HG02840 (cell line): ENCODE data around the gene ZNF622.
"Not testable (repeated sequence)": the region's sequence is repeated elsewhere in the genome, so short reads cannot be mapped to it uniquely, and the experiment has no call there.

Source experiments
- ATAC-seq: cut with Tn5 transposase; IDR thresholded peaks from one replicate; pipeline ENCODE4 v1.9.1; 2021; ENCODE audit warnings: mild to moderate bottlenecking, moderate library complexity, moderate number of reproducible peaks; ENCODE audit not compliant: unreplicated experiment, low FRiP score

ZNF622 gene

GRCh38 chr5:16480821-16481538, 15.4 kb upstream of the ZNF622 start:
- ATAC-seq, result no peak

DNA sequence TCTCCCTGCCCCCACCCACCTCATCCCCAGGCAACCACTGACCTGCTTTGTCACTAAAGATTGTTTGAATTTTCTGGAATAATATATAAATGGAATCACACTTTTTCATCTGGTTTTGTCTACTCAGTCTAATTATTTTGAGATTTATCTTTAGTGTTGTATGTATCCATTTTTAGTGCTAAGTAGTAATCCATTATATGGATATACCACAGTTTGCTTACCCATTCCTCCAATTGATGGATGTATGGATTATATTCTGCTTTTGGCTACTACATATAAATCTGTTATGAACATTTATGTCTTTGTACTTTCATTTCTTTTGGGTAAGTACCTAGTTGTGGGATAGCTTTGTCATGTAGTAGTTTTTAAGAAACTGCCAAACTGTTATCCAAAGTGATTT, 14.5 kb upstream of the ZNF622 start:
- no peak for ATAC-seq

DNA sequence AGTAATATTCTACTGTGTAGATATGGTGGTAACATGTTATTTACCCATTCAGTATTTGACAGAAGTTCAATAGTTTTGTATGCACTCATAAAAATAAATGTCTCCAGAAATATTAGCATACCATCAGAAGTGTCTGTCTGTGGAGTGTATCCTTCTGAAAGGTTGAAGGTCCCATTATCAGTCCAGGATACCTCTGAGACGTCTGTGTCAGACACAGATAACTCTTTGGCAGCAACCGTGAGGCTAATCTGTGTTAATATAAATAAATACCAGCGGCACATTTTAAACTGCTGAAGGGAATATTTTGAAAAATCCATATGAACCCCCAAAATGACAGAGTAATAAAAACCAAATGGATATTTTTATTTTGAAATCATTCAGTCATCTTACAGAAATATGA, 11.9 kb upstream of the ZNF622 start:
- no peak for ATAC-seq

- not testable (repeated sequence) for ATAC-seq
These were observed 10.8 kb upstream of the ZNF622 start for GRCh38 chr5:16476417-16476816.

DNA sequence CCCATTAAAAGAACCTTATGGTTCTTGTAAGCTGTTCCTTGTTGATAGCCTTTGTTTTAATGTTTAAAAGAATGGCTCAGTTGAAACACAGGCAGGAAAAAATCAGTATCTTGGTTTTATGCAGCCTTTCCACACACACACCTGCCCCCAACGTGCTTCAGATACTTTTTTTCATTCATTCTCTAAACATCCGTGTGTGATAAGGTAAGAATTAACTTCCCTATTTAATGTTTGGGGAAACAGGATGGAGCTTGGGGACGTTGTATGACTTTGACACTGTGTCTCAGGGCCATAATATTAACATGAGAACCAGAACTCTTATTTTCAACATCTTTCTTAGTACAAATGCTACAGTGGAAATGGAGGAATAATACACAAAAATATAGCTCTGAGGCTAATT, 5.8 kb upstream of the ZNF622 start:
- no peak for ATAC-seq

GRCh38 chr5:16467363-16468219, 2.0 kb upstream of the ZNF622 start:
- ATAC-seq, result peak; percentile 79

- no peak for ATAC-seq
These were observed 696 bp downstream of the ZNF622 start for GRCh38 chr5:16464664-16465543.

DNA sequence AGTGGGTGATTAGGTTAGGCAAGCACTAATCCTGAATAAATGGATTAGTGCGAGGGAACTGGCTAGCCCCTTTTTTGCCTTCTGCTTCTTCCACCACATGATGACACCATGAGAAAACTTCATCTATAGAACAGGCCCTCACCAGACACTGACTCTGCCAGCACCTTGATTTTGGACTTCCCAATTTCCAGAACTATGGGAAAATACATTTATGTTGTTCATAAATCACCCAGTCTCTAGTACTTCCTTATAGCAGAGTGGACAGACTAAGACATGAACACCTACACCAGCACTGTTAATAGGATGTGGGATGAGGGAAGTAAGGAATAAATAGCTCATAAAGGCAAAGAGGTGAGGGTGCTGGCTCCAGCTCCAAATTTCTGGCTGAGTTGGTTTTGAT, 1.4 kb downstream of the ZNF622 start:
- no peak for ATAC-seq

GRCh38 chr5:16461782-16462181, 3.8 kb downstream of the ZNF622 start:
- no peak for ATAC-seq

GRCh38 chr5:16461026-16461425, 4.6 kb downstream of the ZNF622 start:
- no peak for ATAC-seq

DNA sequence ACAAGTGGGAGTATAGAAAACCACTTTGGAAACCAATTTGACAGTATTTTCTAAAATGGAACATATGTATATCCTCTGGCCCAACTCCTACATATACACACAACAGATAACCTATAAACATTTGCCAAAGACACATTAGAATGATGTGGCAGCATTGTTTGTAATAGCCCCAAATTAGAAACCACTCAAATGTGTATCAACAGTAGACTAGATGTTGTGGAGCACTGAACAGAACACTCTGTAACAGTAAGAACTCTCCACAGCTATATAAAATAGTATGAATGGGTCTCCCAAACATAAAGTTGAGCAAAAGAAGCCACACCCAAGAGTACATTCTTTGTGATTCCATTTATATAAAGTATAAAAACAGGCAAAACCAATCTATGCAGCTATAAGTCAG, 6.1 kb downstream of the ZNF622 start:
- no peak for ATAC-seq

DNA sequence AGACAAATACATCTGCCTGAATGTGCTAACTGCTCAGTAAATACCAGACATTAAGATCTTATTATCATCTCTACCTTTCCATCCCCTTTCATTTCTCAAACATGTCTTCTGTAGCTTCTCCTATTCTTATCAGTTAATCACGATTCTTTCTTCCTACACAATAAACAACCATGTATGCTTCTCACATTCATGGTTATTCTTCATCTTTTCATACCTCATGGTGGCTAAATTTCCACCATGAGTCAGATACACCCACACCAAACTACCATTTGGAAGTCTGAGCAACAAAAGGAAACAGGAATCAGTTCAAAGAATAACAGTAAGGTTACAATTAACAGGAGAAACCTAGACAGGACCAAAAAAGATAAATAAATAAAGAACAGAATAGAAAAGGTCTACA, 7.7 kb downstream of the ZNF622 start:
- no peak for ATAC-seq

DNA sequence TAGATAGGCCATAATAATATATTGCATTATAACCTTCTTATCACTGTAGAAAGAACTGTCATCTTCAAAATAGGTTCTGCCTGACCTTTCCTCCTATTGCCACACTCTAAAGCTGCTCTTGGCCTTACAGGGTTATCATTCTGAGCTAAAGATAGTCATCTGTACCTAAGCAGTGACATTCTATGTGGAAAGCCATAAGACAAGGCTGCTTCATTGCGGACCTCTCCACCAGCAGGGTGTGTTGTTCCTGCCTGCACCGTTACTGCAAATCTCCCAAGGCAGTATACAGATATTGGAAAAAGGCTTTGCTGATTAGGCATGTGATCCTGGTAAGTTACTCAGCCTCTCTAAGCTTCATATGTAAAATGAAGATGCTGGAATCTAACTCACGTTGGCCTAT, 8.1 kb downstream of the ZNF622 start:
- ATAC-seq, result no peak

DNA sequence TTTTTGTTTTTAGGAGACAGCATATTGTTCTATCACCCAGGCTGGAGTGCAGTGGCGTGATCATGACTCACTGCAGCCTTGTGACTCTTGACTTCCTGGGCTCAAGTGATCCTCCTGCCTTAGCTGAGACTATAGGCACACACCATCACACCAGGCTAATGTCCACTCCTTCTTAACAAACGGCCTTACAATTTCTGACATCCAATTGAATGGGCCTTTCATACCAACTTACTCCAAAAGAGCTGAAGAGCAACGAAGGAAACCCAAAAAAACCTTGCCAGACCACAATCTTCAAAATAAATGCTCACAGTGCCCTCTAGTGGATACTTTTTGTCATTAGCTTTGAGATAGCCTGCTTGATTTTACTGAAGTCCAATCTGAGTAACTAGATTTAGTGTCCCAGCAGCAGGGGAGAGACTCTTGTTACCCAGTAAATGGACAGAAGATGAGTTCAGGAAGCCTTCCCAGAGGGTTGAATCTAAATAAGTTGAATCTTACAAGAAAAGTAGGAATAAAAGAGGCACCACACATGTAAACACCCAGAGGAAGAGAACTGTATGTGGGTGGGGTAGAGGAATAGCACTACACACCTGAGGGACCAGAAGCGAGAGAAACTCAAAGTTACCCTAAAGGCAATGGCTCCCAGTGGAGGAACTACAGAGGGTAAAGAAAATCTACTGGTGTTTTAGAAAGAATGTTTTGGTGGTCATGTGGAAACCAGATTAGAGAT, 9.3 kb downstream of the ZNF622 start:
- peak; percentile 58 for ATAC-seq

- ATAC-seq, result no peak
These were observed 9.9 kb downstream of the ZNF622 start for GRCh38 chr5:16455668-16456067.

GRCh38 chr5:16454686-16455085, 10.9 kb downstream of the ZNF622 start:
- no peak for ATAC-seq

GRCh38 chr5:16453609-16454008, 12.0 kb downstream of the ZNF622 start:
- ATAC-seq, result no peak

GRCh38 chr5:16450163-16450562, 15.4 kb downstream of the ZNF622 start:
- no peak for ATAC-seq

DNA sequence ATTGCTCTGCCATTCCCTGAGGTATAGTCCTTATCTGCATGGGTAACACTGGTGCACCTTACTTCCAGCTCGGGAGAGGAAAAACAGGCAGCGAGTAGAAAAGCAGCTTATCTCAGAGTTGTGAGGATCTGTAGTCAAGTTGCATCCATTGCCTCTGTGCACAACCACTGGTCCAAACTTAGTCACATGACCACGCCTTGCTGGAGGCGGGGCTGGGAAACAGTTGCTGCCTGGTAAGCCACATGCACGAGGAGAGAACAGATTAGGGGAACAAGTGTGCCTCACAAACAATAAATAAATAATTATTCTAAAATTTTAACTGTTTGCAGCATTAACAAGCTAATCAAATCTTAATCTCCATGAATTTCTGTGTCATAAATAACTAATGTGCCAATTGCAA, 18.6 kb downstream of the ZNF622 start:
- ATAC-seq, result no peak

DNA sequence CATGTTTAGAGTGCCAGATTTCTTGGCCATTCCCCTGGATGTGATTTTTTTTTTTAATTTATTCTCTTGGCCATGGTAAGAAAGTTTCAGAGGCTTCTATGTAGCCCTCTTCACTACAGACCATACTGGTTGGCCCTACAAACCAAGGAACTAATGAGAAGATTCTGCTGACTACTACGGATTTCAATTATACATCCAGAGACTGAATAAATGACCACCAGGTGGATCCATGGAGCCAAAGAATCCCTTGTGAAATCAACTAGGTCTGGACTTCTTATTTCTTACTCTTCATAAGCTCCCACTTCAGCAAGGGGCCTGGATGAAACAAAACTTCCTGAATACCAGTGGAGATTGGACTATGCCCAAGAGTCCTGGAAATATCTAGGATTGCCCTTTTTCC, 27.6 kb downstream of the ZNF622 start:
- no peak for ATAC-seq
